ENCODE results near the gene EXOC4. TPM values are rescaled to one million over a fixed set of nuclear protein-coding genes. Genes with fewer than 3 reads are reported as not detected.

EXOC4 gene
- total RNA-seq, 4 donors from 2014 or later = 36.9 to 78.0 (median 52.2) TPM

DNA sequence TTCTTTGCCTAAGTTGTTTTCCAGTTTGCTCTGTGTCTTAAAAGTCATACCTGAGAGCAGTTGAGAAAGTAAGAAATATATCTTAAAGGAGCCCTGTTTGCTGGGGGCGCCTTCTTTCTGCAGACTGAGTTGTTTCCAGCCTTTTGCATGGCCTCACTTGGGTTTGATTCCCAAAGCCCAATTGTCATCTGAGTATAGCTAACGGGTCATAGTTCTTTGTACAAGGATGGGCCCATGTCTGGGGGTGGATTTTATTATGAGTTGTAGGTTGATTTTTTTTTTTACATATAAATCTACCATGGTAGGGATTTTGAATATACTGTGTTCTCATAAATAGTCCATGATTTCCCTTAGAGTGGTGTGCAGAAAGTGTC, 555.6 kb downstream of the EXOC4 start:
- Histone ChIP-seq H3K27me3 (no peaks in the 10 kb centered on the region), H3K4me1 (no peaks in the 10 kb centered on the region), H3K4me3 (no peak overlapping the region), H3K27ac (no peak overlapping the region), H3K36me3 (no peaks in the 10 kb centered on the region), H3K9me3 (no peaks in the 10 kb centered on the region)
- no peak for TF ChIP-seq POLR2A (IDR thresholded peaks at IDR 0.05)
- TF ChIP-seq, protein P1, sequence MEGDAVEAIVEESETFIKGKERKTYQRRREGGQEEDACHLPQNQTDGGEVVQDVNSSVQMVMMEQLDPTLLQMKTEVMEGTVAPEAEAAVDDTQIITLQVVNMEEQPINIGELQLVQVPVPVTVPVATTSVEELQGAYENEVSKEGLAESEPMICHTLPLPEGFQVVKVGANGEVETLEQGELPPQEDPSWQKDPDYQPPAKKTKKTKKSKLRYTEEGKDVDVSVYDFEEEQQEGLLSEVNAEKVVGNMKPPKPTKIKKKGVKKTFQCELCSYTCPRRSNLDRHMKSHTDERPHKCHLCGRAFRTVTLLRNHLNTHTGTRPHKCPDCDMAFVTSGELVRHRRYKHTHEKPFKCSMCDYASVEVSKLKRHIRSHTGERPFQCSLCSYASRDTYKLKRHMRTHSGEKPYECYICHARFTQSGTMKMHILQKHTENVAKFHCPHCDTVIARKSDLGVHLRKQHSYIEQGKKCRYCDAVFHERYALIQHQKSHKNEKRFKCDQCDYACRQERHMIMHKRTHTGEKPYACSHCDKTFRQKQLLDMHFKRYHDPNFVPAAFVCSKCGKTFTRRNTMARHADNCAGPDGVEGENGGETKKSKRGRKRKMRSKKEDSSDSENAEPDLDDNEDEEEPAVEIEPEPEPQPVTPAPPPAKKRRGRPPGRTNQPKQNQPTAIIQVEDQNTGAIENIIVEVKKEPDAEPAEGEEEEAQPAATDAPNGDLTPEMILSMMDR (IDR thresholded peaks at IDR 0.05 in 4 of 5, conservative IDR thresholded peaks at IDR 0.05 in 1 of 5) = no peak
- ATAC-seq = no peak
- DNase-seq = no peak
- in situ Hi-C loops (cut with MboI; ENCODE audit: low sequenced_read_pairs in 4 of 4) = no loop called here
- intact Hi-C loops (cut with DNase I; ENCODE audit: low total_unique reads) = loop anchor here (5.0 kb wide), 1 partner anchor 511 kb away; no protein-coding TSS in a partner anchor

DNA sequence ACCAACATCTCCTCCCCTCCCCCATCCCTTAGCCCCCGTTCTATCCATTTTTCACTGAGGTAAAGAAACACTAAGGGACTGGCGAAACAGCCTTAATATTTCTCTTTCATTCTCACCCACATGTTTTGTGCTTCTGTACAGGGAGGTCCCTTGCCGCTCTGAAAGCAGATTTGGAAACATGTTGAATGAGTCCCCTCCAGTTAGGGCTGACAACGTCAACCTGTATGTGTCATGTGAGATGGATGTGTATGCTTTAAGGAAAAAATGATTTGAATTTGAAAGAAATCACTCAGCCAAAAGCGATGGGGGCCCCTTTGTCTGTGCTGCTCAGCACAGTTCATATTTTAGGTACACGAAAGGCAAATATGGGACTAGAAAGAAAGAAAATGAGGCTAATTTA, 560.0 kb downstream of the EXOC4 start:
- Histone ChIP-seq H3K27me3 (no peaks in the 10 kb centered on the region), H3K27ac (no peak overlapping the region), H3K4me1 (no peaks in the 10 kb centered on the region), H3K4me3 (no peak overlapping the region), H3K36me3 (no peaks in the 10 kb centered on the region), H3K9me3 (no peaks in the 10 kb centered on the region)
- intact Hi-C loops (cut with DNase I; ENCODE audit: low total_unique reads) (no loop called here), in situ Hi-C loops (cut with MboI; ENCODE audit: low sequenced_read_pairs in 4 of 4) (no loop called here)
- DNase-seq (no peak), ATAC-seq (no peak)
- TF ChIP-seq POLR2A (IDR thresholded peaks at IDR 0.05) = no peak
- TF ChIP-seq, protein P1 (IDR thresholded peaks at IDR 0.05 in 4 of 5, conservative IDR thresholded peaks at IDR 0.05 in 1 of 5) = no peak

DNA sequence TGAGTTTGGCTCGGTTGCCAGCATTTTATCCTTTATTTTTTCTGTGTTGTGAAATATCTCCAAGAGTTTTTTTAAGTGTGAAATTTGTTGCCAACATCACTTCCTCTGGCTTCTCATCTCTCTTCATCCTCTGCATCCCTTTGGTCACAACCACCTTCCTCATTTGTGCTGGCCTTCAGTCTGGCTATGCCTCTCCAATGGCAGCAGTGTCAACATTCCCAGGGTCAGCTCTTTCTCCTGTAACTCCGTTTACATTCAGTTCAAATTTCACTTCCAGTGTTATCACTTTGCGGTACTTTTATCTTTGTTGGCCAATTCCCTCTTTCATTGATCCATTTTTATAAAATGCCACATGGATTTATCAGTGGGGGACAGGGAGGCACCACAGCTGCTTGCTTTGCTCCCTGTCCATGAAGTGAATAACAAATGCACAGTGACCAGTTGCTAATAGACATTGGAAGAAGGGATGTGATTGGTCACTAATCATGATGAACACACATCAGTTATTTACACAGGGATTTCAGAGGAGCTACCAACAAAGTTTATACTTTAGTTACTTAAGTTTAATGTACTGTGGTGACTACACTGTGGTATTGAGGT, 562.8 kb downstream of the EXOC4 start:
- H3K9me3 ChIP-seq = no peaks in the 10 kb centered on the region
- H3K4me1 ChIP-seq = peaks cover 5 to 6% of the 10 kb centered on the region in 2 donors
- TF ChIP-seq POLR2A (IDR thresholded peaks at IDR 0.05) = no peak
- TF ChIP-seq, protein P1 (IDR thresholded peaks at IDR 0.05 in 4 of 5, conservative IDR thresholded peaks at IDR 0.05 in 1 of 5) = no peak
- intact Hi-C loops (cut with DNase I; ENCODE audit: low total_unique reads) = no loop called here
- no peak for ATAC-seq
- H3K27ac ChIP-seq = no peak overlapping the region
- no peak for DNase-seq
- no peaks in the 10 kb centered on the region for H3K27me3 ChIP-seq
- no peaks in the 10 kb centered on the region for H3K36me3 ChIP-seq
- in situ Hi-C loops (cut with MboI; ENCODE audit: low sequenced_read_pairs in 4 of 4) = no loop called here
- no peak overlapping the region for H3K4me3 ChIP-seq

DNA sequence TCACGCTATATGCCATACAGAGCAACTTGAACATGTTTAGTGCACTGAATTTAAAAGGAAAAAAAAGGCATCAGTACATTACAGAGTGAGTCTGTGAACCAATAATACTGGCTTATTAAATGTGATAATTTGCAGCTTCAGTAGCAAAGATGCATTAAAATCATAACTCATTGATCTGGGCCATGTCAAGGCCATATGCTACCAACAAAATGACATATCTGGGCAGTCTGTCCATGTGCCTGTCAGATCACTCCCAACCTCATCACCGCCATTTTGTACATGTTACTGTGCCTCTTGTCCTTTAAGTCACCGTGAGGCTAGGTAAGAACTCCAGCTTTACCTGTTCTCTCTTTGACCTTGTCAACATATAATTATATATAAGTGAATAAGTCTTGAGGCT, 566.8 kb downstream of the EXOC4 start:
- TF ChIP-seq, protein P1 (IDR thresholded peaks at IDR 0.05 in 4 of 5, conservative IDR thresholded peaks at IDR 0.05 in 1 of 5) = no peak
- no peak for TF ChIP-seq POLR2A (IDR thresholded peaks at IDR 0.05)
- Histone ChIP-seq H3K36me3 (no peaks in the 10 kb centered on the region), H3K27me3 (no peaks in the 10 kb centered on the region), H3K4me1 (peaks cover 14 to 28% of the 10 kb centered on the region in 2 donors), H3K27ac (no peak overlapping the region), H3K9me3 (no peaks in the 10 kb centered on the region), H3K4me3 (no peak overlapping the region)
- no peak for ATAC-seq
- DNase-seq = no peak
- intact Hi-C loops (cut with DNase I; ENCODE audit: low total_unique reads) (no loop called here), in situ Hi-C loops (cut with MboI; ENCODE audit: low sequenced_read_pairs in 4 of 4) (no loop called here)

DNA sequence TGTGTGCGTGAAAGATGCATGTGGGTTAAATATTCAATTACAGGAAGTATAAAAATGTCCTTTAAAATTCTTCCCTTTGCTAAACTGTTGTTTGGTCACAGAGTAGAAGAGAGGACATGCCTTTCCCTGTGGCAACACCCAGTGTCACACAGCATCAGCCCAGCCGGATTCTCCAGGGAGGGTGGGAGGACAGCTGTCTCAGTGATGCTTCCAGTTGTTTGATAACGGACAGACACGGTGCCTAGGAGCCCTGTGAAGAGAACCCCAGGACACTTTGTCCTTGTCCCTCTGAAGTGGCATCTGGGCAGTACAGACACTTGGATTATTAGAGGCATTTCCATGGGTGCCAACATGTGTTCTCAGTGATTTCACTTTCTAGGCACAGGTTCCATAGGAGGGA, 567.7 kb downstream of the EXOC4 start:
- Histone ChIP-seq H3K4me3 (no peak overlapping the region), H3K36me3 (no peaks in the 10 kb centered on the region), H3K27me3 (no peaks in the 10 kb centered on the region), H3K27ac (peak overlapping the region in 3 of 4 donors; percentile 9 to 62 (median 44)), H3K4me1 (peaks cover 14 to 37% of the 10 kb centered on the region in 2 donors), H3K9me3 (no peaks in the 10 kb centered on the region)
- DNase-seq (peak in 1 of 2 donors; percentile 4), ATAC-seq (peak; percentile 21 to 35)
- intact Hi-C loops (cut with DNase I; ENCODE audit: low total_unique reads) = no loop called here
- TF ChIP-seq, protein P1 (IDR thresholded peaks at IDR 0.05 in 4 of 5, conservative IDR thresholded peaks at IDR 0.05 in 1 of 5) = no peak
- TF ChIP-seq POLR2A (IDR thresholded peaks at IDR 0.05) = no peak
- in situ Hi-C loops (cut with MboI; ENCODE audit: low sequenced_read_pairs in 4 of 4) = no loop called here

All from gastrocnemius medialis (tissue), 4 donors.